ENCODE results near the gene WBP2NL.

The WBP2NL gene

DNA sequence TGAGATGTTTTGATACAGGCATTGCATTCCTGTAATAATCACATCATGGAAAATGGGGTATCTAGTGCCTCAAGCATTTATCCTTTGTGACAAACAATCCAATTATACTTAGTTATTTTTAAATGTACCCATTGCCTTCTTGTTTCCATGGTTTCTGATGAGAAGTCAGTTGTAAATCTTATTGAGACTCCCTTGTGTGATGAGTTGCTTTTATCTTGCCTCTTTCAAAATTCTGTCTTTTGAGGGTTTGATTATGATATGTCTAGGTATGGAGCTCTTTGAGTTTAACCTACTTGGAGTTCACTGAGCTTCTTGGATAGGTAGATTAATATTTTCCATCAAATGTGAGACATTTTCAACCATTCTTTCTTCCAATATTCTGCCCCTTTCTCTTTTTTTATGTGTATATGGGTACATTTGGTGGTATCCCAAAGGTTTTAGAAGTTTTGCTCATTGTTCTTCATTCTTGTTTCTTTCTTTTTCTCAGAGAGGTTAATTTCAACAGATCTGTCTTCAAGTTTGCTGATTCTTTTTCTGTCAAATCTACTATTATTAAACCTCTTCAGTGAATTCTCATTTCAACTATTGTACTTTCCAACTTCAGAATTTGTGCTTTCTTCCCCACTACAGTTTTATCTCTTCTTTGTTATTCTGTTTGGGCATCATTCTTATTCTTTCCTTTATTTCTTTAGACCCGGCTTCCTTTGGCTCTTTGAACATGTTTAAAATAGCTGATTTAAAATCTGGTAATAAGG lies 58.3 kb downstream of the WBP2NL start:
- DNase-seq = no peak
- Histone ChIP-seq H3K36me3 (peaks cover 3% of the 10 kb centered on the region), H3K27me3 (no peaks in the 10 kb centered on the region; the same call in 1 of the 2 replicates), H3K4me1 (no peaks in the 10 kb centered on the region), H3K4me3 (ENCODE audit: low read depth, low read length) (no peak overlapping the region), H3K9me3 (no peaks in the 10 kb centered on the region)
- TF ChIP-seq, protein P1, sequence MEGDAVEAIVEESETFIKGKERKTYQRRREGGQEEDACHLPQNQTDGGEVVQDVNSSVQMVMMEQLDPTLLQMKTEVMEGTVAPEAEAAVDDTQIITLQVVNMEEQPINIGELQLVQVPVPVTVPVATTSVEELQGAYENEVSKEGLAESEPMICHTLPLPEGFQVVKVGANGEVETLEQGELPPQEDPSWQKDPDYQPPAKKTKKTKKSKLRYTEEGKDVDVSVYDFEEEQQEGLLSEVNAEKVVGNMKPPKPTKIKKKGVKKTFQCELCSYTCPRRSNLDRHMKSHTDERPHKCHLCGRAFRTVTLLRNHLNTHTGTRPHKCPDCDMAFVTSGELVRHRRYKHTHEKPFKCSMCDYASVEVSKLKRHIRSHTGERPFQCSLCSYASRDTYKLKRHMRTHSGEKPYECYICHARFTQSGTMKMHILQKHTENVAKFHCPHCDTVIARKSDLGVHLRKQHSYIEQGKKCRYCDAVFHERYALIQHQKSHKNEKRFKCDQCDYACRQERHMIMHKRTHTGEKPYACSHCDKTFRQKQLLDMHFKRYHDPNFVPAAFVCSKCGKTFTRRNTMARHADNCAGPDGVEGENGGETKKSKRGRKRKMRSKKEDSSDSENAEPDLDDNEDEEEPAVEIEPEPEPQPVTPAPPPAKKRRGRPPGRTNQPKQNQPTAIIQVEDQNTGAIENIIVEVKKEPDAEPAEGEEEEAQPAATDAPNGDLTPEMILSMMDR (IDR thresholded peaks at IDR 0.05; ENCODE audit: low read depth, low read length) = no peak

DNA sequence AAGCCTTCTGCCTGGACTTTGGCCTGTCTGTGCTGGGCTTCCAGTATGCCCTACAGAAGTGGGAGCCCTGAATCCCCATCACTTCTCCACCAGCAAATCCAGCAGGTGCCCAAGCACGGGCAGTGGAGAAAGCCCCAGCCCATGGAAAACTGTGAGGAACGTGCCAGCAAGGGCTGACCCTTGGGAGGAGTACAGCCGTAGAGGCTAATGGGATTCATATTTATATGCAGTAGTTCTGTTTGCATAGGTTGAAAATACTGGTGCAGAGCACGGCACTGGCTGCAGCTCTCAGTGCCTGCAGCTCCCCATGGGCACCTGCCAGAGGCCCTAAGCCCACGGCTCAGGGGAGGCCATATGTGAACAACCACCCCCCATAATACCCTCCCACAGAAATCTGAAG lies 61.9 kb downstream of the WBP2NL start:
- no peaks in the 10 kb centered on the region for H3K9me3 ChIP-seq
- TF ChIP-seq, protein P1 (IDR thresholded peaks at IDR 0.05; ENCODE audit: low read depth, low read length) = no peak
- no peak for DNase-seq
- no peaks in the 10 kb centered on the region; the same call in 1 of the 2 replicates for H3K27me3 ChIP-seq
- H3K4me1 ChIP-seq = no peaks in the 10 kb centered on the region
- no peak overlapping the region for H3K4me3 ChIP-seq (ENCODE audit: low read depth, low read length)
- H3K36me3 ChIP-seq = peaks cover 4% of the 10 kb centered on the region

DNA sequence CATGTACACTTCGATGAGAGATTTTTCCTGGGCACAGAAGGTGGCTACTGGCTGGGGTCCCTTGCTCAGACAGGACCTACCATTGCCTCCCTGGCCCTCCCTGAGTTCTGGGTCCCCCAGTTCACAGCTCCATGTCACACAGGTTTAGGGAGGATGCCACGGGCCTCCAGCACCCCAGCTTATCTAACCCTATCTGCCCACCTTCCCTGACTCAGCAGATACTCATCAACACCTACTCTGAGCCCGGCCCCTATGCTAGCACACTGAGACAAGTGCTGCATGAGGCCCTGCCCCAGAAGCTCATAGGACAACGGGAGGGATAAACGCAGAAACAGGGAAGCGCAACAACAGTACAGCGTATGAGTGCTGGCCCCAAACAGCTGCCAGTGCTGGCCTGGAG lies 62.5 kb downstream of the WBP2NL start:
- no peaks in the 10 kb centered on the region for H3K9me3 ChIP-seq
- H3K36me3 ChIP-seq = peaks cover 7% of the 10 kb centered on the region
- H3K4me3 ChIP-seq (ENCODE audit: low read depth, low read length) = no peak overlapping the region
- H3K4me1 ChIP-seq = no peaks in the 10 kb centered on the region
- DNase-seq = no peak
- no peaks in the 10 kb centered on the region; the same call in 1 of the 2 replicates for H3K27me3 ChIP-seq
- TF ChIP-seq, protein P1 (IDR thresholded peaks at IDR 0.05; ENCODE audit: low read depth, low read length) = no peak

DNA sequence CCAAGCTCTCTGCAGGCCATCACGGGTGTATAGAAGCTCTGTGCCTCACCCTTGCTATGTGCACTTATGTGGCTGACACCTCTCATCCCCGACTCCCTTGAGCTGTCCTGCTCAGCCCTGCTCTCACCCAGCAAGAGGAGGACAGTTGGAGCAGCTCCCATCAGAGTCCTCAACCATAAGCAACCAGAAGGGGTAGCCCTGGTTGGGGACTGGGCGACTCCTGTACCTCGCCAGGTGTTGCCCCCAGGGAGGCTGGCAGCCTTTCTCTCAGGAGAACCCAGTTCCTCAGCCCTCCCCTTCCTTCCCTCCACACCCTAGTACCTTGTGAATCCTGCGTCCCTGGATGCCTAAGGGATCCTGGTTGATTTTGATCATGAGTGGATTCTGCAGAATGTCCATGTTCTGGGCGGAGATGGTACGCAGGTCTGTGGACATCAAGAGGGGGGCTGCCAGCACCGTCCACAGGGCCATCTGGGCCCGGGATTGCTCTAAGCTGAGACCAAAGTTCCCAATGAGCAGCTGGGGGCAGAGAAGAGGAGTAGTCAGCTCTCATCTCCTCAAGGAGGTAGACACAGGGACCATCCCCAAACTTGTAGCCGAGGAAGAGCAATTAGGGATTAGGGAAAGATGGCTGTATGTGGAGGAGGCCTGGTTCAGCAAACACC lies 64.0 kb downstream of the WBP2NL start:
- TF ChIP-seq, protein P1 (IDR thresholded peaks at IDR 0.05; ENCODE audit: low read depth, low read length) = no peak
- Histone ChIP-seq H3K4me1 (no peaks in the 10 kb centered on the region), H3K36me3 (peaks cover 10% of the 10 kb centered on the region), H3K27me3 (no peaks in the 10 kb centered on the region), H3K9me3 (no peaks in the 10 kb centered on the region), H3K4me3 (ENCODE audit: low read depth, low read length) (no peak overlapping the region)
- no peak for DNase-seq

DNA sequence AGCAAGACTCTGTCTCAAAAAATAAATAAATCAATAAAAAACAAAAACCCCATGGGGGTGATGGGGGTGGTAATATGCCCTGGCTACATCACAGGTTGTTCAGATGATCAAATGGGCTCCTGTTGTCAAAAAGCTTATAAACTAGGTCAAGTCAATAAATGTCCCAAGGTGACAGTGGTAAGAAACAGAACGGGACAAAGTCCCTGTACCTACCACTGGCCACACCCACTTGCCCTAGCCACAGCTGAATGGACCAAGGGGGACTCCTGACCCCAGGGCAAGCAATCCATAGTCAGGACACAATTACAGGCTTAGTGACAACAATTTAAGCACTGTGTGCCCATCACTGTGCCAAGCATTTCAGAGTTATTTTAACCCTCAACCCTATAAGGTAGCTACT lies 66.0 kb downstream of the WBP2NL start:
- no peak for DNase-seq
- Histone ChIP-seq H3K36me3 (peaks cover 9% of the 10 kb centered on the region), H3K4me1 (no peaks in the 10 kb centered on the region), H3K9me3 (no peaks in the 10 kb centered on the region), H3K4me3 (ENCODE audit: low read depth, low read length) (no peak overlapping the region), H3K27me3 (no peaks in the 10 kb centered on the region)
- TF ChIP-seq, protein P1 (IDR thresholded peaks at IDR 0.05; ENCODE audit: low read depth, low read length) = no peak

Measured in BE2C (cell line).